ENCODE data around the gene IZUMO1R. TPM values are rescaled to one million over a fixed set of nuclear protein-coding genes. Genes with fewer than 3 reads are reported as not detected.

IZUMO1R gene
- total RNA-seq, 1 donor from 2014 or later, result not detected

- DNase-seq, result no peak
- H3K4me1 ChIP-seq, result peaks cover 2% of the 10 kb centered on the region
- H3K36me3 ChIP-seq, result no peaks in the 10 kb centered on the region
- intact Hi-C loops (cut with micrococcal nuclease), result no loop called here
- H3K4me3 ChIP-seq, result no peak overlapping the region
- peaks cover 10% of the 10 kb centered on the region for H3K27me3 ChIP-seq (ENCODE audit: low read depth)
- TF ChIP-seq CTCF (IDR thresholded peaks at IDR 0.05; ENCODE audit: borderline replicate concordance), result no peak
- H3K27ac ChIP-seq (replicated peaks), result peak overlapping the region; percentile 50
- no peaks in the 10 kb centered on the region for H3K9me3 ChIP-seq (replicated peaks)
Measured at GRCh38 chr11:94310191-94310875, 6.0 kb downstream of the IZUMO1R start.

DNA sequence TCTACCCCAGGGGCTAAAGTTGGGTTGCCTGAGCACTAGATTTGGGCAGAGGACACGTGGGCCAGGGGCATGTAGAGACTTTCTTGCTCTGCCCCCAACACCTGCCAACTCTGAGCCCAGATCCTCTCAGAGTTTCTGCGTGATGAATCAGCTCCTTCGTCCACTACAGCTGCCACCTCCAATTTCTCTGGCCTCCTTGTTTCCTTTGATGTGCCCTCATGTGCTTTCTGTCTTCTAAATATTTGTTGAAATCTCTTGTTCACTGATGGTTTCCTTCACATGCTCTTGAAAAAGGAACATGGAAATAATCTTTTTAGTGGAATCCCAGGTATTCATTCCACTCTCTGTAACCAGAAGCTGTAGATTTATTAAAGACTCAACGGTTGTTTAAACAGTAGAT is 8.0 kb downstream of the IZUMO1R start:
- no peak for DNase-seq
- H3K4me3 ChIP-seq, result no peak overlapping the region
- H3K4me1 ChIP-seq, result no peaks in the 10 kb centered on the region
- peaks cover under 1% of the 10 kb centered on the region for H3K27me3 ChIP-seq (ENCODE audit: low read depth)
- no peak overlapping the region for H3K27ac ChIP-seq (replicated peaks)
- H3K36me3 ChIP-seq, result no peaks in the 10 kb centered on the region
- no peak for TF ChIP-seq CTCF (IDR thresholded peaks at IDR 0.05; ENCODE audit: borderline replicate concordance)
- no peaks in the 10 kb centered on the region for H3K9me3 ChIP-seq (replicated peaks)
- intact Hi-C loops (cut with micrococcal nuclease), result no loop called here

GRCh38 chr11:94314064-94314463 is 9.7 kb downstream of the IZUMO1R start:
- no peak for TF ChIP-seq CTCF (IDR thresholded peaks at IDR 0.05; ENCODE audit: borderline replicate concordance)
- Histone ChIP-seq H3K27me3 (ENCODE audit: low read depth) (no peaks in the 10 kb centered on the region), H3K36me3 (no peaks in the 10 kb centered on the region), H3K4me3 (no peak overlapping the region), H3K27ac (replicated peaks) (no peak overlapping the region), H3K9me3 (replicated peaks) (no peaks in the 10 kb centered on the region), H3K4me1 (no peaks in the 10 kb centered on the region)
- DNase-seq, result no peak
- intact Hi-C loops (cut with micrococcal nuclease), result no loop called here

GRCh38 chr11:94315664-94316063 is 11.3 kb downstream of the IZUMO1R start:
- Histone ChIP-seq H3K27ac (replicated peaks) (no peak overlapping the region), H3K4me1 (no peaks in the 10 kb centered on the region)

DNA sequence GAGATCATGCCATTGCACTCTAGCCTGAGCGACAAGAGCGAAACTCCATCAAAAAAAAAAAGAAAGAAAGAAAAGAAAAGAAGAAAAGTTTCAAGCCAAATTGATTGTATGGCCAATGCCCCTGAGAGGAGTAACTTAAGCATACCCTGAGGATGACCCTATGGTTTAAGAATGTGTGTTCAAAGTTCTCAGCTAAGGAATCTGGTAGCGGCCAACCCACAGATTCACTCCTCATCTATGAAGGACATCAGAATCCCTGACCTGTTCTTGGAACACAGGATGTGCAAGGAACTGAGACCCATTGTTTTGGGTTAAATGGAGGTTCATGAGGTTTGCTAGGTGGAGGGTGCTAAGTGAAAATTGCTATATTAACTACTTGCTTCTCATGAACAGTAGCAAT is 18.1 kb downstream of the IZUMO1R start:
- H3K27me3 ChIP-seq (ENCODE audit: low read depth), result no peaks in the 10 kb centered on the region
- no peaks in the 10 kb centered on the region for H3K36me3 ChIP-seq
- peaks cover 26% of the 10 kb centered on the region for H3K9me3 ChIP-seq (replicated peaks)
- intact Hi-C loops (cut with micrococcal nuclease), result no loop called here
- no peaks in the 10 kb centered on the region for H3K4me1 ChIP-seq
- DNase-seq, result no peak
- H3K4me3 ChIP-seq, result no peak overlapping the region
- H3K27ac ChIP-seq (replicated peaks), result no peak overlapping the region
- no peak for TF ChIP-seq CTCF (IDR thresholded peaks at IDR 0.05; ENCODE audit: borderline replicate concordance)

More at GRCh38 chr11:94315664-94316063, 11.3 kb downstream of the IZUMO1R start:
- Histone ChIP-seq H3K4me3 (no peak overlapping the region), H3K27me3 (ENCODE audit: low read depth) (no peaks in the 10 kb centered on the region), H3K9me3 (replicated peaks) (peaks cover 7% of the 10 kb centered on the region), H3K36me3 (no peaks in the 10 kb centered on the region)
- intact Hi-C loops (cut with micrococcal nuclease), result no loop called here
- no peak for TF ChIP-seq CTCF (IDR thresholded peaks at IDR 0.05; ENCODE audit: borderline replicate concordance)
- DNase-seq, result no peak

Data from left ventricle myocardium inferior (tissue), 1 donor.